RKO (cell line): Measurements from ENCODE around the gene CFAP97.
"Not testable (repeated sequence)": the region's sequence is repeated elsewhere in the genome, so short reads cannot be mapped to it uniquely, and the experiment has no call there.

Source experiments
- DNase-seq: peaks from one replicate; pipeline ENCODE4 v3.0.0-alpha.2; 2016; ENCODE audit warnings: low spot score

The CFAP97 gene

GRCh38 chr4:185142912-185143600 lies 60.7 kb downstream of the CFAP97 start, which contains the start of gene SLC25A4:
Gene SLC25A4, plus strand, starts transcription at chr4:185143266. Its CDS starts 107 bp downstream, at chr4:185143373.
- peak; percentile 88 for DNase-seq

GRCh38 chr4:185142564-185142911 lies 61.3 kb downstream of the CFAP97 start:
- peak; percentile 41 for DNase-seq

GRCh38 chr4:185141777-185142176 lies 62.0 kb downstream of the CFAP97 start:
- no peak for DNase-seq

- no peak for DNase-seq
These were observed 64.1 kb downstream of the CFAP97 start for GRCh38 chr4:185139736-185140135.

- DNase-seq = no peak
These were observed 65.6 kb downstream of the CFAP97 start for GRCh38 chr4:185138161-185138560.

GRCh38 chr4:185137233-185137925 lies 66.4 kb downstream of the CFAP97 start:
- no peak for DNase-seq

GRCh38 chr4:185134307-185134869 lies 69.4 kb downstream of the CFAP97 start:
- DNase-seq = peak; percentile 64

GRCh38 chr4:185128272-185129119 lies 75.3 kb downstream of the CFAP97 start:
- no peak for DNase-seq

- DNase-seq = no peak
These were observed 76.5 kb downstream of the CFAP97 start for GRCh38 chr4:185127021-185127925.

GRCh38 chr4:185124006-185124405 lies 79.8 kb downstream of the CFAP97 start:
- no peak for DNase-seq

- no peak for DNase-seq
These were observed 81.0 kb downstream of the CFAP97 start for GRCh38 chr4:185122681-185123345.

- DNase-seq = no peak
These were observed 83.2 kb downstream of the CFAP97 start for GRCh38 chr4:185120631-185120946.

GRCh38 chr4:185119927-185120630 lies 83.7 kb downstream of the CFAP97 start:
- DNase-seq = no peak

GRCh38 chr4:185119467-185119866 lies 84.3 kb downstream of the CFAP97 start:
- DNase-seq = not testable (repeated sequence)

GRCh38 chr4:185118876-185119275 lies 84.9 kb downstream of the CFAP97 start:
- DNase-seq = no peak

- no peak for DNase-seq
These were observed 86.4 kb downstream of the CFAP97 start for GRCh38 chr4:185117300-185117934.

GRCh38 chr4:185115827-185116232 lies 88.0 kb downstream of the CFAP97 start:
- DNase-seq = no peak

GRCh38 chr4:185113340-185113739 lies 90.5 kb downstream of the CFAP97 start:
- DNase-seq = no peak

GRCh38 chr4:185112104-185112503 lies 91.7 kb downstream of the CFAP97 start:
- peak; percentile 93 for DNase-seq

GRCh38 chr4:185110375-185110823 lies 93.4 kb downstream of the CFAP97 start:
- no peak for DNase-seq
